ENCODE results near the gene RUNX2. TPM values are rescaled to one million over a fixed set of nuclear protein-coding genes. Genes with fewer than 3 reads are reported as not detected.

The RUNX2 gene
- total RNA-seq, 4 donors from 2014 or later: 1.4 to 3.6 (median 2.3) TPM

DNA sequence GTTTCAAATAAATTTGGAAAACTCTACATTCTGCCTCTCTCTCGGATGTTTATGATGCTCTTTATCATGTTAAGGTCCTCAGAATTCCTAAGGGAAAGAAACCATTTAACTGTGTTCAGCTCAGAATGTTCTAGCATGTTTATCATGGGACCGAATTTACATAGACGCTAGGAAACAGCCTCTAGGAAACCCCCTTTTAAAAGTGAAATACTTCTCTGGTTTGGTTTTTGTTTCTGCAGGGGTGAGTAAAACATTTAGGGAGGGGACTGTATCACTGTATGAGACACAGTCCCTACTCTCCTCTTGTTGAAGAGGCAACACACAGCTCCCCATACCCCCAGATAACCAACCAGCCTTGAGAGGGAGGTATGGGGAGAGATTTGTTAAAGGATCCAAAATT, 317.2 kb downstream of the RUNX2 start:
- WGBS, 2 donors: 87 to 92% methylated on average over 3 of the region's 3 CpGs
- H3K36me3 ChIP-seq: no peaks in the 10 kb centered on the region
- intact Hi-C loops (cut with DNase I): no loop called here

DNA sequence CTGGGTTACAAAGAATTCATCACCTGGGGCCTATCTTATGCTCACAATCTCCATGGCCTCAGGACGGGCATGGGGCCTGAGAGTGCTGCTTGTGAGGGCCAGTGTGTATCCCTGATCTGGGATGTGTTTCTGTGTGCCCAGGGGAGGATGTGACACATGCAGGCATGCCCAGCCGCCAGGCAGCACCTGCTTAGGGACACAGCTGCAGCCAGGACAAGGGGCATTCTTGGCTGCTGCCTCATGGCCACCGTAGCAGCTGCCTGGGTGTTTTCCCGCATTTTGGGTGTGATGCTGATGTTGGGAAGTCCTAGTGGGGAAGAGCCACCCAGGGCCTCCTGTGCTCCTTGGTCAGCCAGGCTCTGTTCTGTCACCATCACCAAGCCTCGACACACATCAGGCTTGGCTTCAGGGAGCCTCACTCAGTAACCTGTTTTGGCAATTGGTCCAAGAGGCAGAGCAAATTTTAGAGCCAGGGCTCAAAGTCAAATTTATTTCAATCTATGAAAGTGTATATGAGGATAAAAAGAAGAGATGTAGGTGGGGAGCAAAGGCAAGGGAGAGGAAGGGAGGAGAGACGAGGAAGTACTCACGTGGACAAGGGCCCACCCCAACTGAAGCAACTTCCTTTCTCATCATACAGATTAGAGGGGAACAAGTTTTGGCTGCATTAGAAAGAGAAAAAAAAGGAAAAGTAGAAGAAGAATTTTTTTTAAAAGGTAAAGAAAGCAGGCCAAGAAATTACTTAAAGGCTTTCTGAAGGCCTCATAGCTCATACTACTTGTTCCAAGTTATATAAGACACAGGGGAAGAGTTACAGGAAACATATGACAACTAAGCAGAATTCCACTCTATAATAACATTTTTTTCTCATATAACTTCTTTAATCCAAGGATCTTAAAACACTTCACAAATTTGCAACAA, 319.5 kb downstream of the RUNX2 start:
- no peaks in the 10 kb centered on the region for H3K36me3 ChIP-seq
- no peaks in the 10 kb centered on the region for H3K4me1 ChIP-seq
- H3K27ac ChIP-seq: no peak overlapping the region
- 64 to 65% methylated on average over 3 of the region's 7 CpGs for WGBS, 2 donors
- no peak overlapping the region for H3K4me3 ChIP-seq
- no peak for DNase-seq
- TF ChIP-seq, protein P1, sequence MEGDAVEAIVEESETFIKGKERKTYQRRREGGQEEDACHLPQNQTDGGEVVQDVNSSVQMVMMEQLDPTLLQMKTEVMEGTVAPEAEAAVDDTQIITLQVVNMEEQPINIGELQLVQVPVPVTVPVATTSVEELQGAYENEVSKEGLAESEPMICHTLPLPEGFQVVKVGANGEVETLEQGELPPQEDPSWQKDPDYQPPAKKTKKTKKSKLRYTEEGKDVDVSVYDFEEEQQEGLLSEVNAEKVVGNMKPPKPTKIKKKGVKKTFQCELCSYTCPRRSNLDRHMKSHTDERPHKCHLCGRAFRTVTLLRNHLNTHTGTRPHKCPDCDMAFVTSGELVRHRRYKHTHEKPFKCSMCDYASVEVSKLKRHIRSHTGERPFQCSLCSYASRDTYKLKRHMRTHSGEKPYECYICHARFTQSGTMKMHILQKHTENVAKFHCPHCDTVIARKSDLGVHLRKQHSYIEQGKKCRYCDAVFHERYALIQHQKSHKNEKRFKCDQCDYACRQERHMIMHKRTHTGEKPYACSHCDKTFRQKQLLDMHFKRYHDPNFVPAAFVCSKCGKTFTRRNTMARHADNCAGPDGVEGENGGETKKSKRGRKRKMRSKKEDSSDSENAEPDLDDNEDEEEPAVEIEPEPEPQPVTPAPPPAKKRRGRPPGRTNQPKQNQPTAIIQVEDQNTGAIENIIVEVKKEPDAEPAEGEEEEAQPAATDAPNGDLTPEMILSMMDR (IDR thresholded peaks at IDR 0.05): no peak
- no peak for TF ChIP-seq POLR2A (IDR thresholded peaks at IDR 0.05)
- intact Hi-C loops (cut with DNase I): no loop called here
- H3K9me3 ChIP-seq: no peaks in the 10 kb centered on the region
- peaks cover 0 to 18% (median 0%) of the 10 kb centered on the region in 4 donors for H3K27me3 ChIP-seq

More for the DNA sequence above, 317.2 kb downstream of the RUNX2 start:
- TF ChIP-seq POLR2A (IDR thresholded peaks at IDR 0.05): no peak
- TF ChIP-seq, protein P1 (IDR thresholded peaks at IDR 0.05): no peak
- Histone ChIP-seq H3K4me3 (no peak overlapping the region), H3K4me1 (no peaks in the 10 kb centered on the region), H3K27ac (no peak overlapping the region), H3K27me3 (peaks cover 0 to 21% (median 0%) of the 10 kb centered on the region in 4 donors), H3K9me3 (no peaks in the 10 kb centered on the region)
- DNase-seq: no peak

GRCh38 chr6:45648262-45648620, 320.1 kb downstream of the RUNX2 start:
- intact Hi-C loops (cut with DNase I): no loop called here
- DNase-seq: no peak
- no peaks in the 10 kb centered on the region for H3K9me3 ChIP-seq
- no peak overlapping the region for H3K27ac ChIP-seq
- peaks cover 0 to 15% (median 0%) of the 10 kb centered on the region in 4 donors for H3K27me3 ChIP-seq
- no peaks in the 10 kb centered on the region for H3K36me3 ChIP-seq
- 89 to 91% methylated on average over 5 of the region's 5 CpGs for WGBS, 2 donors
- TF ChIP-seq, protein P1 (IDR thresholded peaks at IDR 0.05): no peak
- no peak for TF ChIP-seq POLR2A (IDR thresholded peaks at IDR 0.05)
- no peaks in the 10 kb centered on the region for H3K4me1 ChIP-seq
- no peak overlapping the region for H3K4me3 ChIP-seq

- 61 to 73% methylated on average over 3 of the region's 3 CpGs for WGBS, 2 donors
- H3K9me3 ChIP-seq: no peaks in the 10 kb centered on the region
- DNase-seq: no peak
- no peaks in the 10 kb centered on the region for H3K36me3 ChIP-seq
- H3K27me3 ChIP-seq: no peaks in the 10 kb centered on the region
- no peaks in the 10 kb centered on the region for H3K4me1 ChIP-seq
- no peak for TF ChIP-seq POLR2A (IDR thresholded peaks at IDR 0.05)
- TF ChIP-seq, protein P1 (IDR thresholded peaks at IDR 0.05): no peak
- H3K27ac ChIP-seq: no peak overlapping the region
- H3K4me3 ChIP-seq: no peak overlapping the region
- intact Hi-C loops (cut with DNase I): no loop called here
These were observed 322.5 kb downstream of the RUNX2 start for GRCh38 chr6:45650524-45651135.

GRCh38 chr6:45651301-45651700, 323.2 kb downstream of the RUNX2 start:
- no peak for DNase-seq
- Histone ChIP-seq H3K36me3 (no peaks in the 10 kb centered on the region), H3K27me3 (no peaks in the 10 kb centered on the region), H3K9me3 (no peaks in the 10 kb centered on the region), H3K4me1 (peaks cover 0 to 5% (median under 1%) of the 10 kb centered on the region in 3 donors), H3K4me3 (no peak overlapping the region), H3K27ac (no peak overlapping the region)
- WGBS, 2 donors: 93 to 100% methylated on average over 1 to 3 of the region's 3 CpGs
- intact Hi-C loops (cut with DNase I): no loop called here
- TF ChIP-seq POLR2A (IDR thresholded peaks at IDR 0.05): no peak
- TF ChIP-seq, protein P1 (IDR thresholded peaks at IDR 0.05): no peak

Data from esophagus squamous epithelium (tissue), 5 donors.